Left colon (tissue), 2 donors: Measurements from ENCODE around the gene VPS9D1. TPM values are rescaled to one million over a fixed set of nuclear protein-coding genes. Genes with fewer than 3 reads are reported as not detected.
"Not testable (repeated sequence)": the region's sequence is repeated elsewhere in the genome, so short reads cannot be mapped to it uniquely, and the experiment has no call there.

Experiments used
- ATAC-seq: fragments of 200-7000 bp; cut with Tn5 transposase; one replicate; pipeline ENCODE4 v1.9.1; 2020; ENCODE audit warnings: mild to moderate bottlenecking, moderate library complexity
- DNase-seq, 2 donors: peaks; one replicate each; pipeline ENCODE4 v3.0.0-alpha.2; 2020
- intact Hi-C, 2 donors: fragments of 100-400 bp; cut with DNase I in 1 of 2; cut with micrococcal nuclease in 1 of 2; formaldehyde crosslinking; loops; one replicate each; pipeline versions ENCODE4 v1.11.2 to v1.14.0; 2022; cut with DNase I, micrococcal nuclease
- total RNA-seq, 2 donors: library from RNA; stranded (reverse); fragmentation: NEBNext Ultra II Directional; extraction: Animal tissue kit (Norgen Biotek cat#: 25700); gene quantifications; one replicate each; pipeline ENCODE4 v1.2.1, GENCODE V29; 2021
- donor health status: DM: no; HTN: no; CAD: no.
- donor health status: DM: yes; HTN: yes; CAD: no.

The VPS9D1 gene
- total RNA-seq, 2 donors from 2014 or later: 19.6 to 23.2 TPM

DNA sequence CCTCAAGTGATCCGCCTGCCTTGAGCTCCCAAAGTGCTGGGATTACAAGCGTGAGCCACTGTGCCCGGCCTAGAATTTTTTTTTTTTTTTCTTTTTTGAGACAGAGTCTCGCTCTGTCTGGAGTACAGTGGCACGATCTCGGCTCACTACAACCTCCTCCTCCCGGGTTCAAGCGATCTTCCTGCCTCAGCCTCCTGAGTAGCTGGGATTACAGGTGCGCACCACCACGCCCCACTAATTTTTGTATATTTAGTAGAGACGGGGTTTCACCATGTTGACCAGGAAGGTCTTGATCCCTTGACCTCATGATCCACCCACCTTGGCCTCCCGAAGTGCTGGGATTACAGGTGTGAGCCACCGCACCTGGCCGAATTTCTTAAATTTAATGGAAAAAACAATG, 22.0 kb downstream of the VPS9D1 start:
- ATAC-seq, intact Hi-C loops: not testable (repeated sequence)
- DNase-seq: peak in 1 of 2 donors; percentile 6

DNA sequence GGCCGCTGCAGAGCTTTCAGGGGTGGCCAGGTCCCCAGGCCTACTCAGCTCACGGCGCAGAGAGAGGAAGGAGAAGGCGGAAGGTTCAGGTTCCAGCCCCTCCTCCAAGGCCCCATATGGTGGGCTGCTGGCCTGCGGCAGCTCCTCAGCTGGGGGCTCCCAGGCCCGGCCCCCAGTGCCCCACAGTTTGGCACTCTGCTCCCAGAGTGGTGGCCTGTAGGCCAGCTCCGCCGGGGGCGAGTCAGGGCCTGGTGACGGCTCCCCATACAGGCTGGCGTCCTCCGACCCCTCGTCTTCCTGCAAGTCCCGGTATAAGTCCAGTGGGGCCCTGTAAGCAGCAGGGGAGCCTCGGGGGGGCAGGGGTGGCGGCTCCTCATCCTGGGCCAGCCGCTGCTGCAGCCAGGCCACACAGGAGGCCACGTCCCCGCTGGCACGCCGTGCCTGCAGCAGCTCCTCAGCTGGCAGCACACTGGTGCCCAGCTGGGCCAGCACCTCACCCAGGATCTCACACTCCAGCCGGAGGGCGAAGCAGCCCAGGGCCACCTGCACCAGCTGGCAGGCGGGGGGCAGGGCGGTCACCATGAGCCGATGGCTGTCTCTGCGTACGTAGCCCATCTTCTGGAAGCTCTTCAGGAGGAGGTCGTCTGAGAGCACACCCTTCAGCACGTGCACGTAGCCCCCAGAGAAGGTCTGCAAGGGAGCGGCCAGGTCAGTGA, 22.9 kb downstream of the VPS9D1 start:
- DNase-seq (peak in 1 of 2 donors; percentile 14), ATAC-seq (no peak)
- intact Hi-C loops: no loop called here

DNA sequence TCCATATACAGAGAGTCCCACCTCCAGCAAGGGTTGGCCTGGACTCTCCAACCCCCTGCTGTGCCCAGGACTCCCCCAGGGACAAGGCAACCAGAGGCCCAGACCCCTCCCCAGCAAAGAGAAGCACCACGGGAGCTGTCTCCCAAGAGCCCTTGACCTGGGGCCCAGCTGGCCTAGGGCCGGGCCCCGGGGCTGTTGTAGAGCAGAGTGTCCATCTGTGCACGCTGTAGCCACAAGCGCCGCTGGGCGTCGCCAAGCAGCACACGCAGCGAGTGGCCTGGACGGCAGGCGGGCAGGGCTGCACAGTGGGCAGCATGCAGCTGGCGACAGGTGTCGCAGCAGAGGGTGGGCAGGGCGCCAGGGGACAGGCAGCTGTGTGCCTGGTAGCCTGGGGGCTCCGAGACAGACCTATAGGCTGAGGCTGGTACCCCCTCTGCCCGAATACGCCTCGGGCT, 23.5 kb downstream of the VPS9D1 start:
- ATAC-seq: no peak
- intact Hi-C loops: no loop called here
- DNase-seq: peak in 1 of 2 donors; percentile 28

GRCh38 chr16:89696670-89697128, 24.0 kb downstream of the VPS9D1 start:
- intact Hi-C loops: no loop called here
- DNase-seq: peak in 1 of 2 donors; percentile 22
- ATAC-seq: no peak

DNA sequence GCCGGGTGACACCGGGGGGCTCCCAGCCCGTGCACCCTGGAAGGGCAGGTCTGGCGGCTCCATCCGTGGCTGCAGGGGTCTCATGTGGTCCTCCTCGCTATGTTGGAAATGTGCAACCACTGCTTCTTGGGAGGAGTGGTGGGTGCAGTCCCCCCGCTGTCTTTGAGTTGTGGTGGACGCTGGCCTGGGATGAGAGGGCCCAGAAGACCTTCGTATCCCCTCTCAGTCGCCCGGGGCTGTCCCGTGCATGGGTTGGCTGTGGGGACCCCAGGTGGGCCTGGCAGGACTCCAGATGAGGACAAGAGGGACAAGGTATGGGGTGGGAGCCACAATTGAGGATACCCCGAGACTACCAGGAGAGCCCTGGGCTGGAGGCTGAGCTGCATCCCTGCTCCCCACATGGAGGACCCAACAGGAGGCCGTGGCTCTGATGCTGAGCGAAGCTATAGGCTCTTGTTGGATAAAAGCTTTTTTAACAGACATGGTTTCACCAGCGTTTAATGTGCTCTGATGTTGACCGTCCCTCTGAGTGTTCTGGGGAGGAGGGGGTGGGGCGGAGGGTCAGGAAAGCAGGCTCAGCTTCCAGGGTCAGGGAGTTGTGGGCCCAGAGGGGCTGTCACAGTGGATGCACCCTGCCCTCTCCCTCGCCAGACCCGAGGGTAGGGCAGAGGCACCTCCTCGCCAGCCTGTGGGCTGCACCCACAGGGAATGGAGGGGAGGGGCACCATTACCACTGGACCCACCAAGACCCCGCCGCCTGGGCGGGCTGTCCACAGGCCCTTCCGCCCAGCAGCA, 24.6 kb downstream of the VPS9D1 start:
- intact Hi-C loops: no loop called here
- peak in 1 of 2 donors; percentile 9 for DNase-seq

DNA sequence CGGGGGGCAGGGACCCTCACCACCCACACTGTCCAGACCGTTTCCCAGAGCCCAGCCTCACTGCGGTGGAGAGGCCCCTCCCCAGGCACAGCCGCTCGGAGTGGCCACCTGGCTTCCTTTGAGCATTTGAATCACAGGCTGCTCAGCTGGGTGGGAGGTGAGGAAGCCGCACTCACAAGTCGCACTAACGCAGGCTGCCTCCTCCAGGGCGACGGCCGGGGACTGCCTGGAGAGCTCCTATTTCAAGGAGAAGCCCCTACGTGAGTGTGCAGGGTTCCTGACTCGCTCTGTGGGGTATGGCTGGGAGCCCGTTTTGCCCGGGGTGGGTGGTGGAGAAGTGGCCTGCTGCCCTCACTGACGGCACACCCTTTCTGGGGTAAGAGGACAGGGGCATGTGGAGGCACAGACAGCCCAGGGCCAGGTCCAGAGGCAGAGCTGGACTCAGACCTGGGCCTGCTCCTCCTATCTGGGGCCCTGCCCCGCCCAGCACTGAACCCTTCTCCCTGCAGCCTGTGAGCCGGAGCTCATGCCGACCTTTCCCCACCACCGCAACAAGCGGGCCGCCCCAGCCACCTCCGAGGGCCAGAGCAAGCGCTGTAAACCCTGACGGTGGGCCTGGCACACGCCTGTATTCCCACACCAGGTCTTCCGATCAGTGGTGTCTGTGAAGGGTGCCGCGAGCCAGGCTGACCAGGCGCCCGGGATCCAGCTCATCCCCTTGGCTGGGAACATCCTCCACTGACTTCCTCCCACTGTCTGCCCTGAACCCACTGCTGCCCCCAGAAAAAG, 25.4 kb downstream of the VPS9D1 start:
- intact Hi-C loops: no loop called here
- ATAC-seq: no peak
- peak in 1 of 2 donors; percentile 13 for DNase-seq

More for the DNA sequence above, 24.6 kb downstream of the VPS9D1 start:
- ATAC-seq: no peak

DNA sequence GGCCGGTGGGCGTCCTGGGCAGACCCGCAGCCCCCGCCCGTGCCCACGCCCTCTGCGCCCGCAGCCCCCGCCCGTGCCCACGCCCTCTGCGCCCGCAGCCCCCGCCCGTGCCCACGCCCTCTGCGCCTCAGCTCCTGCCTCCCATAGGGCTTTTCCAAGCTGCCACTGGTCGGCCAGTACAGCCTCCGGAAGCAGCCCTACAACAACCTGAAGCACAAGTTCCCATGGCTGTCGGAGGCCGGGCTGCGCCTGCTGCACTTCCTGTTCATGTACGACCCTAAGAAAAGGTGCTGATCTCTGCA, 26.0 kb downstream of the VPS9D1 start:
- ATAC-seq (peak; percentile 67), DNase-seq (peak in 1 of 2 donors; percentile 59)
- intact Hi-C loops: not testable (repeated sequence)

GRCh38 chr16:89693931-89694783, 26.5 kb downstream of the VPS9D1 start:
- no peak for DNase-seq
- ATAC-seq: peak; percentile 5
- intact Hi-C loops: no loop called here

DNA sequence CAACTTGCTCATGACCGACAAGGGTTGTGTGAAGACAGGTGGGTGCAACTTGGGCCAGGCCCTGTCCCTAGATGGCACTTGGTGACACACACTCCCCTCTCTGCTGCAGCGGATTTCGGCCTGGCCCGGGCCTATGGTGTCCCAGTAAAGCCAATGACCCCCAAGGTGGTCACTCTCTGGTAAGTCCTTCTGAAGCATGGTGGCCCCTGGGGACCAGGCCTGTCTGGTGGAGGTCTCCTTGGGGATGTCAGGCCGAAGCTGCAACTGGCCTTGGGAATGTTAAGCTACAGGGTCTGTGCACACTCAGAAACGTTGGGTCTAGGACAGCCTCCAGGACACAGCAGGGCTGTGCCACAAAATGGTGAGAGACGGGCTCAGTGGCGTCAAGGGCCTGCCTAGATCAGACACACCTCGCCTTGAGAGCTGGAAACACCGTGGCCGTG, 27.4 kb downstream of the VPS9D1 start:
- no peak for ATAC-seq
- intact Hi-C loops: no loop called here
- DNase-seq: no peak

DNA sequence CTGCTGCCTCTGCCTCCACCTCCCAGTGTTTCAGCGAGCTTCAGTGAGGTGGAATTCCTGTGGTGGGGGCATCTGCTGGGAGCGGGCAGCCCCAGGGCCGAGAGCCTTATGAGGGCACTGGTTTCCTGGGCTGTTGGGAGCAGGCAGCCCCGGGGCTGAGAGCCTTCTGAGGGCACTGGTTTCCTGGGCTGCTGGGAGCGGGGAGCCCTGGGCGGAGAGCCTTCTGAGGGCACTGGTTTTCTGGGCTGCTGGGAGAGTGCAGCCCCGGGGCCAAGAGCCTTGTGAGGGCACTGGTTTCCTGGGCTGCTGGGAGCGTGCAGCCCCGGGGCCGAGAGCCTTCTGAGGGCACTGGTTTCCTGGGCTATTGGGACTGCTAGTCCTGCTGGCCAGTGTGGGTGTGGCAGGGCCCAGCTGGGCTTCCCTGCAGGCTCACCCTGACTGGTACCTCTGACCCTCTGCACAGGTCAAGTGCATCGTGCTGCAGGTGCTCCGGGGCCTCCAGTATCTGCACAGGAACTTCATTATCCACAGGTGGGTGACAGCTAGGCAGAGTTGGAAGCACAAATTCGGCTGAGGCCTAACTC, 28.6 kb downstream of the VPS9D1 start:
- intact Hi-C loops: no loop called here
- no peak for ATAC-seq

DNA sequence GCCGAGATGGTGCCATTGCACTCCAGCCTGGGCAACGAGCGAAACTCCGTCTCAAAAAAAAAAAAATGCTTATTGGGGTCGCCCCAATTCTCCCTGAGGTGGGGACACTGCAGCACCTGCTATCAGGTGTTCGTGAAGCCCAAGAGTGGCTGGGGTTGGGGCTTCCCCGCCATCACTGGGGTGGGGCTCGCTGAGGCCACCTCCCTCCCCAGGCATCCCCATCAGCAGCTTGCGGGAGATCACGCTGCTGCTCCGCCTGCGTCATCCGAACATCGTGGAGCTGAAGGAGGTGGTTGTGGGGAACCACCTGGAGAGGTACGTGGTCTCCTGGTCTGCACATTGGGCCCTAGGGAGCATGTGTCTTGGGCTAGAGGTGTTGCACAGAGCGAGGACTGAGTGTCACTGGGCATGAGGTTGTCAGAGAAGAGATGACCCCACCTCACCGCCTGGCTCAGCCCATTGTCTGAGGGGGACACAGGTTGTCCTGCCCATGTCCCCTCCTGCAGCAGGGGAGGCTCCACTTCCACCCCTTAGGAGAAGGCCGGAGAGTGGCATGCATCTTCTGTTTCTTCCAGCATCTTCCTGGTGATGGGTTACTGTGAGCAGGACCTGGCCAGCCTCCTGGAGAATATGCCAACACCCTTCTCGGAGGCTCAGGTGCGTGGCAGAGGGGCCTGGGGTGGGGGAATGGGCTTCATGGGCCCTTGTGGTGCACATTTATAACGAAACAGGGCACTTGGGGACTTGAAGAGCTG, 29.3 kb downstream of the VPS9D1 start:
- no peak for ATAC-seq
- no peak for DNase-seq
- intact Hi-C loops: no loop called here

More for the DNA sequence above, 28.6 kb downstream of the VPS9D1 start:
- DNase-seq: no peak

DNA sequence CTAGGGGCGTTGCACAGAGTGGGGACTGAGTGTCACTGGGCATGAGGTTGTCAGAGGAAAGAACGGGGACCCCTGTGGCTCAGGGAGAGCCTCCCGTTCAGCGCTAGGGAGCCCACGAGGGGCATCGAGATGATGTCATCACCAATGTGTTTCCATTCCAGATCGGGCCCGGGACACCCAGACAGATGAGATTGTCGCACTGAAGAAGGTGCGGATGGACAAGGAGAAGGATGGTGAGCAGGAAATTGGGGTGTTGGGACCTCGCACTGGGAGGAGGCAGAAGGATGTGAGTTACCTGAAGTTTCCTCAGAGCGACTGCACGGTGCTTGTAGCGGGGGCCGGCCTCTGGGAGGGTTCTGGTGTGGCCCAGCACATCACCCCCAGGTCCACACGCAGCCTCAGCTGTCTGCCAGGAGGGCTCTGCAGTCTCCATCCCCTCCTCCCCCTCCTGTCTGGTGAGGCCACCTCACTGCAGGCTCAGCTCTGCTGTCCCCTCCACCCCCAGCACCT, 30.3 kb downstream of the VPS9D1 start:
- intact Hi-C loops: no loop called here
- ATAC-seq (no peak), DNase-seq (no peak)

DNA sequence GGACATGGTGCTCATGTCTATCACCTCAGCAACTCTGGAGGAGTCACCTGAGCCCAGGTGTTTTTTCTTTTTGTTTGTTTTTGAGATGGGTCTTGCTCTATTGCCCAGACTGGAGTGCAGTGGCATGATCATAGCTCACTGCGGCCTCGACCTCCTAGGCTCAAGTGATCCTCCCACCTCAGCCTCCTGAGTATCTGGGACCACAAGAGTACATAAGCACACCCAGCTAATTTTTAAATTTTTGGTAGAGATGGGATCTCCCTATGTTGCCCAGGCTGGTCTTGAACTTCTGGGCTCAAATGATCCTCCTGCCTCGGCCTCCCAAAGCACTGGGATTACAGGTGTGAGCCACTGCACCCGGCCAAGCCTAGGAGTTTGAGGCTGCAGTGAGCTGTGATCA, 31.1 kb downstream of the VPS9D1 start:
- intact Hi-C loops, DNase-seq, ATAC-seq: not testable (repeated sequence)

DNA sequence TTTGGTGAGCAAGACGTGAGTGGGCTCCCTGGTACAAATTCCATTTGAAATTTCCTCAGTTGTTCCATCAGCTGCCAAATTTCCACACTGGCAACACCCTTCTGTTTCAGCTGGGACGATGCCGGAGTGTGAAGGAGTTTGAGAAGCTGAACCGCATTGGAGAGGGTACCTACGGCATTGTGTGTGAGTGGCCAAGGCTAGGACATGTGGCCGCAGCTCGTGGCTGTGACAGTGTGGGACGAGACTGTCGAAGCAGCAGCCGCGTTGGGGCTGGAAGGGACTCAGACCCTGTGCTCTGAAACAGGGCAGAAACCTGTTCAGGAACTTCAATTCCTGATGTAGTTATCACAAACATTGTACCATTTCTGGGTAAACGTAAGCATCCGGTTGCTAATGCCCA, 31.6 kb downstream of the VPS9D1 start:
- ATAC-seq (no peak), DNase-seq (no peak)
- intact Hi-C loops: no loop called here

GRCh38 chr16:89688395-89688794, 32.3 kb downstream of the VPS9D1 start:
- no peak for DNase-seq
- no peak for ATAC-seq
- intact Hi-C loops: no loop called here

- intact Hi-C loops: no loop called here
- DNase-seq (peak; percentile 87 to 89), ATAC-seq (peak; percentile 91)
Measured at GRCh38 chr16:89687092-89687940, 33.4 kb downstream of the VPS9D1 start.
